Measurements from ENCODE around the gene NAP1L1.
"Not testable (repeated sequence)": the region's sequence is repeated elsewhere in the genome, so short reads cannot be mapped to it uniquely, and the experiment has no call there.

Gene NAP1L1

DNA sequence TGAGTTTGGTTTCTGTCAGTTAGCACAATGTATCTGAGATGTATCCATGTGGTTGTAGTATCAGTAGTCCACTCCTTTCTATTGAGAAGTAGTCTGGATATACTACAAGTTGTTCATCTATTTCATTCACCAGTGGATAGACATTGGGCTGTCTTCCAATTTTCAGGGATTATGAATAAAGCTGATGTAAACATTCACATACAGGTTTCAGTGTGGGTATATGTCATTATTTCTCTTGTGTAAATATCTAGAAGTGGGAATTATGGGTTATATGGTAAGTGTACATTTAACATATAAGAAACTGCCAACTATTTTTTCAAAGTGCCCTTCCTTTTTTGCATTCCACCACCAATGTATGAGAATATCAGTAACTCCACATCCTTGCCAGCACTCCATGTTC, 88.8 kb downstream of the NAP1L1 start:
- in situ Hi-C loops (cut with HindIII; ENCODE audit: low sequenced_read_pairs), result no loop called here

DNA sequence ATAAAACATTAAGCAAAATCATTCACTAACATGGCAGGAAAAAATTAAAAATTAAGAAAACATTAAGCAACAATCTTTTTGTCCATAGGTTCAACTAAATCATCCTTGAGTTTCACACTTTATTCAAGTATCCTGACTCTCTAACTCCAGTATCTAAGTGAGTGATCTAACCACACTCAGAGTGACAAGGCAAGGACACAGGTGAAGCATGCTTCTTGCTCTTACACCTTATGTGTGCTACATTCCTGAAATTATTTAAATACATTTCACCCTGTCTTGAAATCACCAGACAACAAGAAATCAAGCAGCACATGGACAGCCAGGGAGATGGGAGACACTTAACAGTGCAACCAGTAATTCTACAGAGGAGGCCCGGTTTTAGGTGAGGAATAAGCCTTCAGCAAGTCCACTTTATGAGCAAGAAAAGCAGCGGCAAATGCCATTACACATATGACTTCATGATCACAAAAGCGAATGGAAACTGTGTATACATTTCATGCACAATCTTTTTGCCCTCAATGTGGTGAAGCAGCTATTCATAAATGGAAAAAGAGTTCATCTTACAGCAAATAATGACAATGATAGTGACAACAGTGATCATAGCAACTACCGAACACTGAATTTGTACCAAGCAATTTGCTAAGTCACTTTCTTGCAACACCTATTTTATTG, 90.3 kb downstream of the NAP1L1 start:
- in situ Hi-C loops (cut with HindIII; ENCODE audit: low sequenced_read_pairs), result no loop called here

DNA sequence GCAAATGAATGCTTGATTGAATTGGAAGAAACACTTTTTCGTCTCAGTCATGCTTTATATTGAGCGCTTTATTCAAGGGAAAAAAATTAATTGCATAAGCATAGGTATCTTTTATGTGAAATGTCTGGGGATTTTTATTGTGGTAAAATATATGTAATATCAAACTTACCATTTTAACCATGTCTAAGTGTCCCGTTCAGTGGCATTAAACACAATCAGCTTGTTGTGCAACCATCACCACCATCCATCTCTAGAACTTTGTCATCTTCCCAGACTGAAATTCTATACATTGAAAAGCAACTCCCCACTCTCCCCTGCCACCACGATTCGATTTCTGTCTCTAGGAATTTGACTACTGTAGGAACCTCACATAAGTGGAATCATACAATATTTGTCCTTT, 92.7 kb downstream of the NAP1L1 start:
- in situ Hi-C loops (cut with HindIII; ENCODE audit: low sequenced_read_pairs), result no loop called here

DNA sequence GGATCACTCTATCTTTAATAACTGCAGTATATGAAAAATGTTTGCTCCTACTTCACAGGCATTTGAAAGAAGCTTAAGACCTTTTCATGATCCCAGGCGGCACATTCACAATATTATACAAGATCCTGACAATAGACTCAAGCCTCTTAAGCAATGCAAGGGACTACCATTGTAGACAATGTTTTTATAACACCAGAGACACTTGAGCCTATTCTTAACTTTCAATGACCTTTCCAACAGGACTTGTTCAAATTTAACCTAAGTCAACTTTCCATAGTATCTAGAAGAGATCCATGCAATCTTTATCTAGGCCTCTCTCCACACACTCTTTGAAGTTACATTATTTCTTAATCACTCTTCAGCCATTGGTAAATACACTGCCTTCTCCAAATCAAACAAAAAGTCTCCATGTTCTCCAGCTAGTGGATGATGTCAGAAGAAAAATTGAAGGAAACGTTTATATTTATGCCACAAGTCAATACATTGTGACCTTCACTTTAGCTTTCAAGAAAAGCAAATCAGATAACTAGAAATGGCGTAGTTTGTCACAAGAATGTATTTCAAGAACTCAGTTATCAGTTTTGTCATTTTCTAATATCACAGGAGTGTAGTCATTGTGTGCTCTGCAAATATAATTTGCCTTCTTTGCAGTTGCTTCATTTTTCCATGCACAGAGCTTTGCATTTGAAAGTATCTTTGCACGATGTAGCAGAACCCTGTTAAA, 94.1 kb downstream of the NAP1L1 start:
- in situ Hi-C loops (cut with HindIII; ENCODE audit: low sequenced_read_pairs), result no loop called here

DNA sequence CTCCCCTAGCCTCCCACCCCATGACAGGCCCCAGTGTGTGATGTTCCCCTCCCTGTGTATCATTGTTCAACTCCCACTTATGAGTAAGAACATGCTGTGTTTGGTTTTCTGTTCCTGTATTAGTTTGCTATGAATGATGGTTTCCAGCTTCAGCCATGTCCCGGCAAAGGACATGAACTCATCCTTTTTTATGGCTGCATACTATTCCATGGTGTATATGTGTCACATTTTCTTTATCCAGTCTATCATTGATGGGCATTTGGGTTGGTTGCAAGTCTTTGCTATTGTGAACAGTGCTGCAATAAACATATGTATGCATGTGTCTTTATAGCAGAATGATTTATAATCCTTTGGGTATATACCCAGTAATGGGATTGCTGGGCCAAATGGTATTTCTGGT, 96.8 kb downstream of the NAP1L1 start:
- in situ Hi-C loops (cut with HindIII; ENCODE audit: low sequenced_read_pairs), result not testable (repeated sequence)
